ENCODE results near the gene SEPHS1.

Gene SEPHS1

GRCh38 chr10:13352519-13352918, 4.4 kb upstream of the SEPHS1 start:
- no peak overlapping the region for H3K9ac ChIP-seq (ENCODE audit: low read length)
- TF ChIP-seq EZH2phosphoT487 (IDR thresholded peaks at IDR 0.05; ENCODE audit: low read length): no peak
- TF ChIP-seq EZH2 (optimal IDR thresholded peaks at IDR 0.05; ENCODE audit: low read depth, low read length): no peak
- peak; percentile 57 for TF ChIP-seq CTCF (IDR thresholded peaks at IDR 0.05; ENCODE audit: low read length)
- H2AFZ ChIP-seq (ENCODE audit: low read length): no peak overlapping the region
- H3K79me2 ChIP-seq (ENCODE audit: low read length): no peaks in the 10 kb centered on the region
- H3K27ac ChIP-seq (ENCODE audit: low read length): no peak overlapping the region
- H3K27me3 ChIP-seq (replicated peaks; ENCODE audit: insufficient read depth, low read length): no peaks in the 10 kb centered on the region; the same call in 1 of the 2 replicates
- no peaks in the 10 kb centered on the region for H4K20me1 ChIP-seq (ENCODE audit: insufficient read depth, low read length)
- no peak overlapping the region for H3K4me3 ChIP-seq (ENCODE audit: low read length)
- H3K36me3 ChIP-seq (replicated peaks; ENCODE audit: insufficient read depth, low read length): no peaks in the 10 kb centered on the region
- DNase-seq: peak; percentile 32
- peaks cover 12% of the 10 kb centered on the region for H3F3A ChIP-seq (ENCODE audit: insufficient read depth, low read length)
- H3K9me2 ChIP-seq (replicated peaks; ENCODE audit: insufficient read depth, low read length): no peaks in the 10 kb centered on the region
- no peaks in the 10 kb centered on the region for H3K9me3 ChIP-seq (replicated peaks; ENCODE audit: insufficient read depth, low read length)
- peaks cover 14% of the 10 kb centered on the region for H3K4me1 ChIP-seq (ENCODE audit: low read length)
- no peak overlapping the region for H3K4me2 ChIP-seq (ENCODE audit: low read depth, low read length)

GRCh38 chr10:13351340-13351915, 3.3 kb upstream of the SEPHS1 start:
- no peaks in the 10 kb centered on the region for H3K9me2 ChIP-seq (replicated peaks; ENCODE audit: insufficient read depth, low read length)
- H3K4me2 ChIP-seq (ENCODE audit: low read depth, low read length): peak overlapping the region; percentile 49
- no peaks in the 10 kb centered on the region; the same call in 1 of the 2 replicates for H3K27me3 ChIP-seq (replicated peaks; ENCODE audit: insufficient read depth, low read length)
- no peaks in the 10 kb centered on the region for H3K9me3 ChIP-seq (replicated peaks; ENCODE audit: insufficient read depth, low read length)
- peak; percentile 33; the same call in 1 of the 2 replicates for TF ChIP-seq CTCF (IDR thresholded peaks at IDR 0.05; ENCODE audit: low read length)
- TF ChIP-seq EZH2phosphoT487 (IDR thresholded peaks at IDR 0.05; ENCODE audit: low read length): no peak
- no peak for TF ChIP-seq EZH2 (optimal IDR thresholded peaks at IDR 0.05; ENCODE audit: low read depth, low read length)
- DNase-seq: peak; percentile 53
- no peaks in the 10 kb centered on the region for H3K36me3 ChIP-seq (replicated peaks; ENCODE audit: insufficient read depth, low read length)
- no peak overlapping the region for H3K9ac ChIP-seq (ENCODE audit: low read length)
- H3F3A ChIP-seq (ENCODE audit: insufficient read depth, low read length): peaks cover 12% of the 10 kb centered on the region
- H2AFZ ChIP-seq (ENCODE audit: low read length): peak overlapping the region; percentile 36
- H3K4me3 ChIP-seq (ENCODE audit: low read length): peak overlapping the region; percentile 11; the same call in 1 of the 2 replicates
- H3K4me1 ChIP-seq (ENCODE audit: low read length): peaks cover 14% of the 10 kb centered on the region
- peaks cover 7% of the 10 kb centered on the region for H3K79me2 ChIP-seq (ENCODE audit: low read length)
- H3K27ac ChIP-seq (ENCODE audit: low read length): no peak overlapping the region
- no peaks in the 10 kb centered on the region for H4K20me1 ChIP-seq (ENCODE audit: insufficient read depth, low read length)

- peak overlapping the region; percentile 13; the same call in 1 of the 2 replicates for H3K27ac ChIP-seq (ENCODE audit: low read length)
- H3K4me1 ChIP-seq (ENCODE audit: low read length): peaks cover 21% of the 10 kb centered on the region
- H3K36me3 ChIP-seq (replicated peaks; ENCODE audit: insufficient read depth, low read length): no peaks in the 10 kb centered on the region
- H3F3A ChIP-seq (ENCODE audit: insufficient read depth, low read length): peaks cover 15% of the 10 kb centered on the region
- no peak for DNase-seq
- H3K9me3 ChIP-seq (replicated peaks; ENCODE audit: insufficient read depth, low read length): no peaks in the 10 kb centered on the region
- peak overlapping the region; percentile 65 for H3K4me3 ChIP-seq (ENCODE audit: low read length)
- no peaks in the 10 kb centered on the region for H3K27me3 ChIP-seq (replicated peaks; ENCODE audit: insufficient read depth, low read length)
- peak overlapping the region; percentile 90 for H3K4me2 ChIP-seq (ENCODE audit: low read depth, low read length)
- H4K20me1 ChIP-seq (ENCODE audit: insufficient read depth, low read length): no peaks in the 10 kb centered on the region
- H2AFZ ChIP-seq (ENCODE audit: low read length): no peak overlapping the region
- H3K79me2 ChIP-seq (ENCODE audit: low read length): peaks cover 25% of the 10 kb centered on the region
- no peaks in the 10 kb centered on the region for H3K9me2 ChIP-seq (replicated peaks; ENCODE audit: insufficient read depth, low read length)
- peak overlapping the region; percentile 41; the same call in 1 of the 2 replicates for H3K9ac ChIP-seq (ENCODE audit: low read length)
- TF ChIP-seq EZH2 (optimal IDR thresholded peaks at IDR 0.05; ENCODE audit: low read depth, low read length) (no peak), EZH2phosphoT487 (IDR thresholded peaks at IDR 0.05; ENCODE audit: low read length) (no peak), CTCF (IDR thresholded peaks at IDR 0.05; ENCODE audit: low read length) (no peak)
Observed at GRCh38 chr10:13349463-13350274, 1.6 kb upstream of the SEPHS1 start.

Data from MM.1S (cell line).